T follicular helper cell (primary cell): ENCODE results near the gene SUSD1.
"Not testable (repeated sequence)": the region's sequence is repeated elsewhere in the genome, so short reads cannot be mapped to it uniquely, and the experiment has no call there.

Experiments used
- DNase-seq: peaks from one replicate; pipeline ENCODE4 v3.0.0-alpha.2; 2020; ENCODE audit warnings: low read depth

The SUSD1 gene

GRCh38 chr9:112094948-112095681, 80.0 kb downstream of the SUSD1 start:
- no peak for DNase-seq

GRCh38 chr9:112094241-112094640, 80.9 kb downstream of the SUSD1 start:
- DNase-seq: no peak

GRCh38 chr9:112093870-112094216, 81.3 kb downstream of the SUSD1 start:
- no peak for DNase-seq

GRCh38 chr9:112093147-112093869, 81.8 kb downstream of the SUSD1 start:
- no peak for DNase-seq

- DNase-seq: no peak
These were observed 83.3 kb downstream of the SUSD1 start for GRCh38 chr9:112091810-112092209.

GRCh38 chr9:112087506-112087905, 87.6 kb downstream of the SUSD1 start:
- no peak for DNase-seq

GRCh38 chr9:112086627-112087026, 88.5 kb downstream of the SUSD1 start:
- DNase-seq: no peak

- DNase-seq: no peak
These were observed 90.2 kb downstream of the SUSD1 start for GRCh38 chr9:112084907-112085306.

- no peak for DNase-seq
These were observed 90.8 kb downstream of the SUSD1 start for GRCh38 chr9:112084334-112084733.

- no peak for DNase-seq
These were observed 93.0 kb downstream of the SUSD1 start for GRCh38 chr9:112081918-112082729.

- no peak for DNase-seq
These were observed 94.1 kb downstream of the SUSD1 start for GRCh38 chr9:112080831-112081542.

GRCh38 chr9:112078432-112078831, 96.7 kb downstream of the SUSD1 start:
- DNase-seq: no peak

GRCh38 chr9:112076814-112077213, 98.3 kb downstream of the SUSD1 start:
- DNase-seq: no peak

GRCh38 chr9:112075009-112075378, 100.1 kb downstream of the SUSD1 start:
- no peak for DNase-seq

- DNase-seq: peak; percentile 65
These were observed 100.7 kb downstream of the SUSD1 start for GRCh38 chr9:112074250-112075008.

GRCh38 chr9:112073639-112074173, 101.4 kb downstream of the SUSD1 start:
- not testable (repeated sequence) for DNase-seq

GRCh38 chr9:112072721-112073638, 102.1 kb downstream of the SUSD1 start:
- no peak for DNase-seq

- DNase-seq: no peak
These were observed 105.6 kb downstream of the SUSD1 start for GRCh38 chr9:112069318-112070169.
